DND-41 (cell line): ENCODE data around the gene TMEM238L.

Source experiments
- ATAC-seq: fragments of 200-7000 bp; cut with Tn5 transposase; 3 replicates; pipeline ENCODE4 v1.9.1; 2021; ENCODE audit warnings: low read depth; ENCODE audit not compliant: insufficient read depth
- DNase-seq: peaks from one replicate; pipeline ENCODE4 v3.0.0-alpha.2; 2020
- H2AFZ ChIP-seq: 2 replicates; pipeline ENCODE4 v1.6.0; 2012; ENCODE audit warnings: low read depth, low read length
- H3K27ac ChIP-seq: 2 replicates; pipeline ENCODE4 v1.5.1; 2012; ENCODE audit warnings: low read length, inconsistent platforms
- H3K27me3 ChIP-seq: fragments of 200-600 bp; sonication (generic); 2 replicates; pipeline ENCODE4 v1.6.0; 2012; ENCODE audit warnings: low read length, mild to moderate bottlenecking, inconsistent platforms; ENCODE audit not compliant: insufficient read depth, poor library complexity
- H3K36me3 ChIP-seq: 2 replicates; pipeline ENCODE4 v1.5.1; 2012; ENCODE audit warnings: low read length, inconsistent platforms; ENCODE audit not compliant: insufficient read depth
- H3K4me1 ChIP-seq: 2 replicates; pipeline ENCODE4 v1.5.1; 2012; ENCODE audit warnings: mild to moderate bottlenecking, low read length; ENCODE audit not compliant: insufficient read depth
- H3K4me2 ChIP-seq: 2 replicates; pipeline ENCODE4 v1.6.0; 2012; ENCODE audit warnings: mild to moderate bottlenecking, moderate library complexity, low read length, inconsistent platforms; ENCODE audit not compliant: insufficient read depth
- H3K4me3 ChIP-seq, 2 experiments: fragments of 200-600 bp in 1 of 2; shearing (Covaris generic) in 1 of 2; 2 replicates each; pipeline ENCODE4 v1.5.1; 2012 to 2016; ENCODE audit warnings: inconsistent platforms in 2 of 2, low read length in 2 of 2, mild to moderate bottlenecking in 2 of 2, low read depth in 1 of 2, moderate library complexity in 1 of 2
- H3K79me2 ChIP-seq: 2 replicates; pipeline ENCODE4 v1.6.0; 2012; ENCODE audit warnings: low read length, inconsistent platforms; ENCODE audit not compliant: insufficient read depth
- H3K9ac ChIP-seq: 2 replicates; pipeline ENCODE4 v1.6.0; 2012; ENCODE audit warnings: low read depth, mild to moderate bottlenecking, inconsistent platforms, low read length, moderate library complexity
- H3K9me3 ChIP-seq: 2 replicates; pipeline ENCODE4 v1.5.1; 2012; ENCODE audit warnings: low read length, moderate library complexity, mild to moderate bottlenecking, inconsistent platforms; ENCODE audit not compliant: insufficient read depth, severe bottlenecking
- H4K20me1 ChIP-seq: 2 replicates; pipeline ENCODE4 v1.6.0; 2012; ENCODE audit warnings: low read length; ENCODE audit not compliant: insufficient read depth
- EZH2 ChIP-seq: IDR thresholded peaks from 3 replicates; pipeline ENCODE4 v1.6.1; 2012; ENCODE audit warnings: borderline replicate concordance, low read depth, mild to moderate bottlenecking, moderate library complexity, low read length, inconsistent platforms; ENCODE audit not compliant: severe bottlenecking
- TF ChIP-seq, protein P1 (sequence below): IDR thresholded peaks from 2 replicates; pipeline ENCODE4 v1.5.1; 2012; ENCODE audit warnings: borderline replicate concordance, low read length, moderate library complexity, mild to moderate bottlenecking; ENCODE audit not compliant: poor library complexity, severe bottlenecking; ENCODE audit errors: extremely low read depth

Gene TMEM238L

GRCh38 chr17:10772425-10773380 lies 31.2 kb downstream of the TMEM238L start:
- Histone ChIP-seq H3K4me1 (no peaks in the 10 kb centered on the region), H3K4me2 (no peak overlapping the region), H3K27me3 (no peaks in the 10 kb centered on the region), H3K4me3 (no peak overlapping the region), H3K79me2 (no peaks in the 10 kb centered on the region), H3K36me3 (no peaks in the 10 kb centered on the region), H3K9ac (no peak overlapping the region), H2AFZ (no peak overlapping the region), H3K27ac (no peak overlapping the region), H3K9me3 (no peaks in the 10 kb centered on the region), H4K20me1 (no peaks in the 10 kb centered on the region)
- TF ChIP-seq, protein P1, sequence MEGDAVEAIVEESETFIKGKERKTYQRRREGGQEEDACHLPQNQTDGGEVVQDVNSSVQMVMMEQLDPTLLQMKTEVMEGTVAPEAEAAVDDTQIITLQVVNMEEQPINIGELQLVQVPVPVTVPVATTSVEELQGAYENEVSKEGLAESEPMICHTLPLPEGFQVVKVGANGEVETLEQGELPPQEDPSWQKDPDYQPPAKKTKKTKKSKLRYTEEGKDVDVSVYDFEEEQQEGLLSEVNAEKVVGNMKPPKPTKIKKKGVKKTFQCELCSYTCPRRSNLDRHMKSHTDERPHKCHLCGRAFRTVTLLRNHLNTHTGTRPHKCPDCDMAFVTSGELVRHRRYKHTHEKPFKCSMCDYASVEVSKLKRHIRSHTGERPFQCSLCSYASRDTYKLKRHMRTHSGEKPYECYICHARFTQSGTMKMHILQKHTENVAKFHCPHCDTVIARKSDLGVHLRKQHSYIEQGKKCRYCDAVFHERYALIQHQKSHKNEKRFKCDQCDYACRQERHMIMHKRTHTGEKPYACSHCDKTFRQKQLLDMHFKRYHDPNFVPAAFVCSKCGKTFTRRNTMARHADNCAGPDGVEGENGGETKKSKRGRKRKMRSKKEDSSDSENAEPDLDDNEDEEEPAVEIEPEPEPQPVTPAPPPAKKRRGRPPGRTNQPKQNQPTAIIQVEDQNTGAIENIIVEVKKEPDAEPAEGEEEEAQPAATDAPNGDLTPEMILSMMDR = peak; percentile 86
- no peak for TF ChIP-seq EZH2
- no peak for ATAC-seq
- peak; percentile 55 for DNase-seq

DNA sequence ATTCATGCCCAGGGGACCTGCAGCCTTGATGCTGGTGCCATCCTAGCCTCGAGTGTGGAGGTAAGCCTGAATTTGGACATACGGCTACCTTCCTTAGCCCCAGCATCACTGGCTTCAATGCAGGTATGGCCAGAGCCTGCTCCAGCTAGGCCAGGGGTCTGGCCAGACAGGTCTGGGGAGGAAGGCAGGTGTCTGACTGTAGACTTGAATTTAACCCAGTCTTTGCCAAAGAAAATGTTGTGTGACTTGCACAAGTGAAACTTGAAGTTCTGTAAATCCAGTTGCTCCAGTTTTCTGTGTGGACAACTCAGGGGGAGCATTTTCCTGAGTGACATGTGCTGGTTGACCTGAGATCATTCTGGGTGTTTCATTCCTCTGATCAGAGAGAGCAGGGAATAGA lies 32.8 kb downstream of the TMEM238L start:
- Histone ChIP-seq H3K9ac (no peak overlapping the region), H3K36me3 (no peaks in the 10 kb centered on the region), H3K4me3 (no peak overlapping the region), H2AFZ (no peak overlapping the region), H3K27me3 (no peaks in the 10 kb centered on the region), H3K27ac (no peak overlapping the region), H3K9me3 (no peaks in the 10 kb centered on the region), H3K79me2 (no peaks in the 10 kb centered on the region), H3K4me1 (no peaks in the 10 kb centered on the region), H4K20me1 (no peaks in the 10 kb centered on the region), H3K4me2 (no peak overlapping the region)
- ATAC-seq (no peak), DNase-seq (no peak)
- no peak for TF ChIP-seq EZH2
- TF ChIP-seq, protein P1 = no peak

- Histone ChIP-seq H3K27me3 (no peaks in the 10 kb centered on the region), H3K4me3 (no peak overlapping the region), H3K36me3 (no peaks in the 10 kb centered on the region), H3K27ac (no peak overlapping the region), H3K79me2 (no peaks in the 10 kb centered on the region), H2AFZ (no peak overlapping the region), H3K9ac (no peak overlapping the region), H3K4me1 (no peaks in the 10 kb centered on the region), H3K4me2 (no peak overlapping the region), H3K9me3 (no peaks in the 10 kb centered on the region), H4K20me1 (no peaks in the 10 kb centered on the region)
- no peak for TF ChIP-seq EZH2
- TF ChIP-seq, protein P1 = no peak
- no peak for DNase-seq
- no peak for ATAC-seq
These were observed 34.1 kb downstream of the TMEM238L start for GRCh38 chr17:10769840-10770239.
